ENCODE measurements around the gene SPTBN4.
"Not testable (repeated sequence)": the region's sequence is repeated elsewhere in the genome, so short reads cannot be mapped to it uniquely, and the experiment has no call there.

The SPTBN4 gene

DNA sequence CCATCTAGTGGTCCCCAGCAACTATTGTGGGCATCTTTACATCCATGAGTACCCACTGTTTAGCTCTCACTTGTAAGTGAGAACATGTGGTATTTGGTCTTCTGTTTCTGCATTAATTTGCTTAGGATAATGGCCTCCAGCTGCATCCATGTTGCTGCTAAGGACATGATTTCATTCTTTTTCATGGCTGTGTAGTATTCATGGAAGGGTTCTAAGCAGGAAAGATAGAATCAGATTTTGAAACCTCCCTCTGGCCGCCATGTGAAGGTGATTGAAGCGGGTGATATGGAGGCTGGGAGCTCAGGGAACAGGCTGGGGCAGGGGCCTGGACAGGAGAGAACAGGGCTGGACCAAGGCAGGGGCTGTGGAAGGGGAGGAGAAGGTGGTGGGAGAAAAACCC lies 154.5 kb downstream of the SPTBN4 start:
- no peak for DNase-seq (ENCODE audit: low spot score)

DNA sequence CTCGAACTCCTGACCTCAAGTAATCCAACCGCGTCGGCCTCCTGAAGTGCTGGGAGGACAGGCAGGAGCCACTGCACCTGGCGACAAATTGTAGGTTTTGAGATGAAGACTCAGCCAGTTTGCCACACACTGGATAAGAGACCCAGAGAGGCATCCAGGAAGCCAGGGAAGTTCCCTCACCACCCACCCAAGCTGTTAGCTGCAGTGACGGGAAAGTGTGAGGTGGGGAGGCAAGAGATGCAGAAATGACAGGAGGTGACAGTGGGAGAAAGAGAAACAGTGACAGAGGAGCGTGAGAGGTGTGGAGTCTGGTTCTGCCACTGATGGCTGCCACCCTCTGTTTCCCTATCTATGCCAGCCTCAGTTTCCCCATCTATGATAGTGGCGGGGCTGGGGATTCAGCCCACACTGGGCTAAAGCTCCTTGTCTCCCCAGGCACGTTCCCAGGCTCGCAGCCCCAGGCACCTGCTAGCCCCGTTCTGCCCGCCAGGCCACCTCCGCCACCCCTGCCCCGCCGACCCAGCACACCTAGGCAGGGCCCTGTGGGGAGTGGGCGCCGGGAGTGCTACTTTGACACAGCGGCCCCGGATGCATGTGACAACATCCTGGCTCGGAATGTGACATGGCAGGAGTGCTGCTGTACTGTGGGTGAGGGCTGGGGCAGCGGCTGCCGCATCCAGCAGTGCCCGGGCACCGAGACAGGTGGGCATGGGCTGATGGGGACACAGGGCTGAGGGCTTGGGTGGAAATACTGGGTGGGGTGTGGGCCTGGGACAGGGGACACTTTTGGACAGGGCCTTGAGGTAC lies 155.4 kb downstream of the SPTBN4 start:
- no peak for DNase-seq (ENCODE audit: low spot score)

DNA sequence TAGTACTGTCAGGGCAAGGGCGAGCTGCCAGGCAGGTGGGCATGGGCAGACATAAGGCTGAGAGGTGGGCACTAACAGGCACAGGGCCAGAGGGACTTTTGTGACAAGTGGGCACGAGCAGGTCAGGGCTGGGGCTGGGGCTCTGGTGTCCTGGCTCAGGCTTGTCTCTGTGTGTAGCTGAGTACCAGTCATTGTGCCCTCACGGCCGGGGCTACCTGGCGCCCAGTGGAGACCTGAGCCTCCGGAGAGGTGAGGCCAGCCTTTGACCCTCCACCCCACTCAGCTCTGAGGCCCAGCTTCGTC lies 155.9 kb downstream of the SPTBN4 start:
- no peak for DNase-seq (ENCODE audit: low spot score)

DNA sequence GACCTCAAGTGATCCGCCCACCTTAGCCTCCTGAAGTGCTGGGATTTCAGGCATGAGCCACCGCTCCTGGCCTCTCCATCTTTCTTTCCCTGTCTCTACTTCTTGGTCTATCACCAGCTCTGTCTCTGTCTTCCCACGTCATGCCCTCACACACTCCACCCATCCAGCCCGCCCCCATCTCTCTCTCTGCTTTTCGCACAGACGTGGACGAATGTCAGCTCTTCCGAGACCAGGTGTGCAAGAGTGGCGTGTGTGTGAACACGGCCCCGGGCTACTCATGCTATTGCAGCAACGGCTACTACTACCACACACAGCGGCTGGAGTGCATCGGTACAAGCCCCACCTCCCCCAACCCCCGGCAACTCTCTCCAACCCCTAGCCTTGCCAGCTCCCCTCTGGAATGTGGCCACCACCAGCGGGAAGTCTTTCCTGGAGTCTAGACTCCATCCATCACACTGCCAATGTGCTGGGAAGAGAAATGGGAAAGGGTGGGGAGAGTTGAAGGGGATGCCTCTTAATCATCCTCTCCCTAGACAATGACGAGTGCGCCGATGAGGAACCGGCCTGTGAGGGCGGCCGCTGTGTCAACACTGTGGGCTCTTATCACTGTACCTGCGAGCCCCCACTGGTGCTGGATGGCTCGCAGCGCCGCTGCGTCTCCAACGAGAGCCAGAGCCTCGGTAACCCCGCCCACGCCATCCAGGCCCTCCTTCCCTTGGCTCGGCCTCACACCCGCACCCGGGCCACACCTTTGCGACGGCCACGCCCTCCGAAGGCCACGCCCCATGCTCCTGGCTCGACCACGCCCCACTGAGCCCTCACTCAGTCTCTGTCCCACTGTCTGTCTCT lies 156.8 kb downstream of the SPTBN4 start:
- peak; percentile 81 for DNase-seq (ENCODE audit: low spot score)

DNA sequence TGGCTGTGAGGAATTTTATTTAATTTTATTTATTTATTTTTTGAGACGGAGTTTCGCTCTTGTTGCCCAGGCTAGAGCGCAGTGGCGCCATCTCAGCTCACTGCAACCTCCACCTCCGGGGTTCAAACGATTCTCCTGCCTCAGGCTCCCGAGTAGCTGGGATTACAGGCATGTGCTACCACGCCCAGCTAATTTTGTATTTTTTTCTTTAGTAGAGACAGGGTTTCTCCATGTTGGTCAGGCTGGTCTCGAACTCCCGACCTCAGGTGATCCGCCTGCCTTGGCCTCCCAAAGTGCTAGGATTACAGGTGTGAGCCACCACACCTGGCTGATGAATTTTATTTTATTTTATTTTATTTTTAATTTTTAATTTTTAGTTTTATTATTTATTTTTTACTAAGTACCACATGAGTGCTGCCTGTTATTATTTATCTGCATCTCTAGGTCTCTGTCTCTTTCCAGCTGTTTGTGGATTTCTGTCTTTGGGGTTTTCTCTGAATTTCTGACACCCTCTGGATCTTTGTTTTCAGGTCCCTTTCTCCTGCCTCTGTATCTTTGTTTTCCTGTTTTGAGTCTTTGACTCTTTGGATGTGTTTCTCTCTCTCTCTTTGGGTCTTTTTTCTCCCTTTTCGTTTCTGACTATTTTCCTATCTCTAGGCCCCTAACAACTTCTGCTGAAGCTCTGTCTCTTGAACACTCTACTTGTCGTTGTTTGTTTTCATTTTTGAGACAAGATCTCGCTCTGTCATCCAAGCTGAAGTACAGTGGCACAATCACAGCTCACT lies 157.8 kb downstream of the SPTBN4 start:
- DNase-seq (ENCODE audit: low spot score) = not testable (repeated sequence)

DNA sequence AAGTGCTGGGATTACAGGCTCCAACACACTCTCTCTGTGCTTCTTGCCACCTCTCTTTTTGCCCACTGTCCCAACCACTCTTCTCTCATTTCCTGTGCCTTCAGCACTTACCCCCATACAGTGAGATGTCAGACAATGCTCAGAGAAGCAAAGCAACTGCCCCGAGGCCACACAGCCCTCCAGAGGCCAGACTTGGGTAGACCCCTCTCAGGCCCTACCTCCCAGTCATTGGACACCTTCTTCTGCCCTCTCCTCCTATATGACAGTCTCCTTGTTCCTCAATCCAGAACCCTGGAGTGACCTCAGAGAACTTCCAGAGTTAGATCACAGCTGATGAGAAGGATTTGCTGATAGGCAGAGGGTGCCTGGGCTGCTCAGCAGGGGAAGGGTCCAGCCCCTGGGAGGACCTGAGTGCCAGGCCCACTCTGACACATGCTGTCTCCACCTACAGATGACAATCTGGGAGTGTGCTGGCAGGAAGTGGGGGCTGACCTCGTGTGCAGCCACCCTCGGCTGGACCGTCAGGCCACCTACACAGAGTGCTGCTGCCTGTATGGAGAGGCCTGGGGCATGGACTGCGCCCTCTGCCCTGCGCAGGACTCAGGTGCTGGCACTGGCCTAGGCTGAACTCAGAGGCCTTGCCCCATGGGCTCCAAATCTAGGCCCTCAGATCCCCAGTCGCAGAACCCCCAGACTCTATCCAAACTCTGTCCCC lies 158.8 kb downstream of the SPTBN4 start:
- DNase-seq (ENCODE audit: low spot score) = no peak
